Activated naive CD8-positive, alpha-beta T cell (primary cell): Measurements from ENCODE around the gene SMARCAL1.

Experiments used
- H3K27ac Mint-ChIP-seq: one replicate; pipeline ENCODE4 v1.8.0; 2021; ENCODE audit warnings: mixed read lengths
- H3K27me3 Mint-ChIP-seq: one replicate; pipeline ENCODE4 v1.8.0; 2021; ENCODE audit warnings: mixed read lengths
- H3K36me3 Mint-ChIP-seq: one replicate; pipeline ENCODE4 v1.8.0; 2021; ENCODE audit warnings: mixed read lengths
- H3K4me1 Mint-ChIP-seq: one replicate; pipeline ENCODE4 v1.8.0; 2021; ENCODE audit warnings: low read depth, mixed read lengths
- H3K4me3 Mint-ChIP-seq: one replicate; pipeline ENCODE4 v1.8.0; 2021; ENCODE audit warnings: mild to moderate bottlenecking, mixed read lengths
- H3K9me3 Mint-ChIP-seq: one replicate; pipeline ENCODE4 v1.8.0; 2021; ENCODE audit warnings: low read depth, mixed read lengths

SMARCAL1 gene

GRCh38 chr2:216410550-216410949 is 1.7 kb upstream of the SMARCAL1 start:
- no peak overlapping the region for H3K4me3 Mint-ChIP-seq
- no peaks in the 10 kb centered on the region for H3K9me3 Mint-ChIP-seq
- no peaks in the 10 kb centered on the region for H3K27me3 Mint-ChIP-seq
- H3K27ac Mint-ChIP-seq: no peak overlapping the region
- peaks cover 2% of the 10 kb centered on the region for H3K36me3 Mint-ChIP-seq
- H3K4me1 Mint-ChIP-seq: peaks cover 19% of the 10 kb centered on the region

DNA sequence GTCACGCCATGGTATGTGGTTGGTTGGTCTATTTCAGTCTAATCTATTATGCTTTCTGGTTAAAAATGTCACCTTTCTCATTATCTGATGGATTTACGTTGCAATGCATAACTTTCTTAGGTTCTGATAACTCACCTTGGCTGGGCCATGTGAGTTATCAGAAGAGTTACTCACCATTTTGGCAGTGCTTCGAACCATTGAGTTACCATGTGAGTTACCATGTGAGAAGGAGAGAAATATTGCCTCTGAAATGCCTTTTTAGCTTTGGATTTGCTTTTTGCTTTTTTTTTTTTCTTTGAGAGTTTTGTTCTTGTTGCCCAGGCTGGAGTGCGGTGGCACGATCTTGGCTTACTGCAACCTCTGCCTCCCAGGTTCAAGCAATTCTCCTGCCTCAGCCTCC is 1.6 kb downstream of the SMARCAL1 start:
- no peaks in the 10 kb centered on the region for H3K9me3 Mint-ChIP-seq
- peaks cover 28% of the 10 kb centered on the region for H3K4me1 Mint-ChIP-seq
- peak overlapping the region; percentile 96 for H3K4me3 Mint-ChIP-seq
- H3K36me3 Mint-ChIP-seq: peaks cover 11% of the 10 kb centered on the region
- no peak overlapping the region for H3K27ac Mint-ChIP-seq
- H3K27me3 Mint-ChIP-seq: no peaks in the 10 kb centered on the region

DNA sequence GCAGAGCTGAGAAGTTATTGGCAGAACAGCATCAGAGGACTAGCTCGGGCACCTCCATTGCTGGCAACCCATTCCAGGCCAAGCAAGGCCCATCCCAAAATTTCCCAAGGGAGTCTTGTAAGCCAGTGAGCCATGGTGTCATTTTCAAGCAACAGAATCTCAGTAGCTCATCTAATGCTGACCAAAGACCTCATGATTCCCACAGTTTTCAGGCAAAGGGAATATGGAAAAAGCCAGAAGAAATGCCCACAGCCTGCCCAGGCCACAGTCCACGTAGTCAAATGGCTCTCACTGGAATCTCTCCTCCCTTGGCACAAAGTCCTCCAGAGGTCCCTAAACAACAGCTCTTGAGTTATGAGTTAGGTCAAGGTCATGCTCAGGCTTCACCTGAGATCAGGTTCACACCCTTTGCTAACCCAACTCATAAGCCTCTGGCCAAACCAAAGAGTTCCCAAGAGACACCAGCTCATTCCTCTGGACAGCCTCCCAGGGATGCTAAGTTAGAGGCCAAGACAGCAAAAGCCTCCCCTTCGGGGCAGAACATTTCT is 2.6 kb downstream of the SMARCAL1 start:
- Mint-ChIP-seq H3K36me3 (peaks cover 14% of the 10 kb centered on the region), H3K27ac (no peak overlapping the region), H3K27me3 (no peaks in the 10 kb centered on the region), H3K4me3 (no peak overlapping the region), H3K9me3 (no peaks in the 10 kb centered on the region), H3K4me1 (peaks cover 29% of the 10 kb centered on the region)

DNA sequence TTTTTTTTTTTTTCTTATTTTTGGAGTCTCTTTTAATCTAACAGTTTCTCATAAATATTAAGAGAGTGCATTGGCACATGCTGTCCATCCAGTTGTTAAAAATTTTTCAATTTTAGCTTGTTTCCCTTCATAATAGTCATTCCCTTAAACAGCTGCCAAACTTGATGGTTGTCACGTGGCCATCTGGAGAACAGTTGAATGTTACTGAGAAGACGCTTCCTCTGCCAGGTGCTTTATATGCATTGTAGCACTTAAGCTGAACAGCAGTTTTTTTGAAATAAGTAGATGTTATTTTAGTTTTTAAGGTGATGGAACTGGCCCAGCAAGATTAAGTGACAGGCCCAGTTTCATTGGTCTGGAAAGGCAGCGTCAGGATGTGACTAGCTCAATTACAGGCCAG is 3.3 kb downstream of the SMARCAL1 start:
- Mint-ChIP-seq H3K4me3 (no peak overlapping the region), H3K27me3 (no peaks in the 10 kb centered on the region), H3K27ac (no peak overlapping the region), H3K36me3 (peaks cover 18% of the 10 kb centered on the region), H3K4me1 (peaks cover 29% of the 10 kb centered on the region), H3K9me3 (no peaks in the 10 kb centered on the region)

- H3K36me3 Mint-ChIP-seq: peaks cover 20% of the 10 kb centered on the region
Observed at GRCh38 chr2:216416571-216417307, 4.5 kb downstream of the SMARCAL1 start.

GRCh38 chr2:216418981-216419380 is 6.7 kb downstream of the SMARCAL1 start:
- Mint-ChIP-seq H3K27ac (no peak overlapping the region), H3K9me3 (no peaks in the 10 kb centered on the region)

More at GRCh38 chr2:216416571-216417307, 4.5 kb downstream of the SMARCAL1 start:
- H3K4me1 Mint-ChIP-seq: peaks cover 25% of the 10 kb centered on the region
- H3K27ac Mint-ChIP-seq: no peak overlapping the region
- H3K27me3 Mint-ChIP-seq: no peaks in the 10 kb centered on the region
- no peak overlapping the region for H3K4me3 Mint-ChIP-seq
- no peaks in the 10 kb centered on the region for H3K9me3 Mint-ChIP-seq

GRCh38 chr2:216420367-216421101 is 8.2 kb downstream of the SMARCAL1 start:
- H3K36me3 Mint-ChIP-seq: peaks cover 37% of the 10 kb centered on the region
- H3K27me3 Mint-ChIP-seq: no peaks in the 10 kb centered on the region
- H3K4me1 Mint-ChIP-seq: peaks cover 10% of the 10 kb centered on the region
- no peak overlapping the region for H3K27ac Mint-ChIP-seq
- H3K9me3 Mint-ChIP-seq: no peaks in the 10 kb centered on the region
- H3K4me3 Mint-ChIP-seq: no peak overlapping the region

More at GRCh38 chr2:216418981-216419380, 6.7 kb downstream of the SMARCAL1 start:
- H3K4me3 Mint-ChIP-seq: no peak overlapping the region
- H3K4me1 Mint-ChIP-seq: peaks cover 10% of the 10 kb centered on the region
- H3K27me3 Mint-ChIP-seq: no peaks in the 10 kb centered on the region
- H3K36me3 Mint-ChIP-seq: peaks cover 32% of the 10 kb centered on the region

DNA sequence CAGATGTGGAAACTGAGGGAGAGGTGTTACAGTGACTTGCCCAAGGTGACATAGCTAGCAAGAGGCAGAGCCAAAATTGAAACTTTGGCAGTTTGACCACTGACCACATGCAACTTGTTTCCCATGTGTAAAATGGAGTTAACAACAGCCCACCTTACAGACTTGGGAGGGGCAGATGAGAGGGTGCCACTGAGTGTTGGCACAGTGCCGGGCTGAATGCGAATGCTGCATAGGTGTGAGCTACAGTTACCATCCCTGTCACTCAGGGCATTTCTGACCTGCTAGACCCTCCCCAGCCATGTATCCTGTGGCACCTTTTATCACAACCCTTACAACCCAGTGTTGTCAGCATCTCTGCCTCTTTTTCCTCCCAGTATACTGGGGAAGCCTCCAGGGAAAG is 10.8 kb downstream of the SMARCAL1 start:
- Mint-ChIP-seq H3K4me1 (peaks cover 5% of the 10 kb centered on the region), H3K9me3 (no peaks in the 10 kb centered on the region), H3K4me3 (no peak overlapping the region), H3K36me3 (peaks cover 37% of the 10 kb centered on the region), H3K27me3 (no peaks in the 10 kb centered on the region), H3K27ac (no peak overlapping the region)

DNA sequence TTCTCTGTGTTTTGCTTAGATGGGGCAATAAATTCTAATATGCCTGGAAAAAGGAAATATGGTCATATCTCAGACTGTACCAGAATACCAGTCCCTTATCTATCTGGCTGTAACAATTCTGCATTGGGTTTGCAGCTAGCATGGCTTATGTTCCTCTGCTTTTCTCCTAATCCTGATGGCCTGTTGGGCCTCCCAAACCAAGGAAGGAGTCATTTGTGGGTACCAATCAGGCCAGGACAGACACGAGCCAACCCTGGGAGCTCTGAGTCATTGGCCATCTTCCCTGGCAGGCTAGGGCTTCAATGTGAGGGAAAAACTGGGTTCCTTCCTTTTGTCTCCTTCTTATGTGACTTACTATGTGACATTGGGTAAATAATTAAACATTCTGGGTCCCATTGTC is 12.0 kb downstream of the SMARCAL1 start:
- H3K27ac Mint-ChIP-seq: no peak overlapping the region
- peaks cover 37% of the 10 kb centered on the region for H3K36me3 Mint-ChIP-seq
- no peaks in the 10 kb centered on the region for H3K9me3 Mint-ChIP-seq
- H3K27me3 Mint-ChIP-seq: no peaks in the 10 kb centered on the region
- H3K4me1 Mint-ChIP-seq: peaks cover under 1% of the 10 kb centered on the region
- H3K4me3 Mint-ChIP-seq: no peak overlapping the region

DNA sequence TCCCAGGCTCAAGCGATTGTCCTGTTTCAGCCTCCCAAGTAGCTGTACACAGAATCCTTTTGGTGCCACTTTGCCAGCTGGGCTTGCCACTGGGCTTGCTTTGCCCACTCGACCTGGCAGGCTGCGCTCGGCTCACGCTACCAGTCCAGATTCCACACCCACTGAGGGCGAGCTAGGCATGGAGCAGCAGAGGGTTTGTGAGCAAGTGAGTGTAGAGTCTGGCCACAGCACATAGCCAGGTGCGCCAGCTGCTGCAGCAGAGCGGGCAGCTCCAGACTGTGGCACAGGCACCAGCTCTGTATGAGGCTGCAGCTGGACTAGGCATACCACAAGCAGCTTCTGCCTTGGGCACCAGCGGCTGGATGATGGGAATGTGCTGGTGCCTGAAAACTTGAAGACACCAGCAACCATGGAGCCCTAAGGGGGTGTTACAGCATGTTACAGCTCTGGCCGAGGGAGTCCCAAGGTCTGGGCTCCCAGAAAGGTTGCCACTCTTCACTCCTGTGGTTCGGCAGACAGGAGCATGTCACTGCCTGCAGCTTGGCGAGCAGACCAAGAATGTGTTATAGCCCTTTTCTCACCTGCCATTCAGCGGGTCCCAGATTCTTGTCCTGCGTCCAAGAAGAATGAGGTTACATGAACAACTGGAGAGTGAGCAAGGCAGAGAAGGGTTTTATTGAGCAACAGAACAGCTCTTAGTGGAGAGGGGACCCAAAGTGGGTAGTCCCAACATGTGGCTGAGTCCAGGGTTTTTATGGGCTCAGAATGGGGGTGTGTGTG is 12.9 kb downstream of the SMARCAL1 start:
- no peak overlapping the region for H3K4me3 Mint-ChIP-seq
- no peaks in the 10 kb centered on the region for H3K27me3 Mint-ChIP-seq
- H3K9me3 Mint-ChIP-seq: no peaks in the 10 kb centered on the region
- no peak overlapping the region for H3K27ac Mint-ChIP-seq
- peaks cover 38% of the 10 kb centered on the region for H3K36me3 Mint-ChIP-seq
- no peaks in the 10 kb centered on the region for H3K4me1 Mint-ChIP-seq

GRCh38 chr2:216426166-216426777 is 14.0 kb downstream of the SMARCAL1 start:
- H3K27me3 Mint-ChIP-seq: no peaks in the 10 kb centered on the region
- no peaks in the 10 kb centered on the region for H3K9me3 Mint-ChIP-seq
- H3K4me1 Mint-ChIP-seq: no peaks in the 10 kb centered on the region
- H3K4me3 Mint-ChIP-seq: no peak overlapping the region
- peaks cover 37% of the 10 kb centered on the region for H3K36me3 Mint-ChIP-seq
- no peak overlapping the region for H3K27ac Mint-ChIP-seq

GRCh38 chr2:216426938-216427337 is 14.7 kb downstream of the SMARCAL1 start:
- Mint-ChIP-seq H3K4me1 (no peaks in the 10 kb centered on the region), H3K27me3 (no peaks in the 10 kb centered on the region), H3K4me3 (no peak overlapping the region), H3K9me3 (no peaks in the 10 kb centered on the region), H3K36me3 (peaks cover 34% of the 10 kb centered on the region), H3K27ac (no peak overlapping the region)

DNA sequence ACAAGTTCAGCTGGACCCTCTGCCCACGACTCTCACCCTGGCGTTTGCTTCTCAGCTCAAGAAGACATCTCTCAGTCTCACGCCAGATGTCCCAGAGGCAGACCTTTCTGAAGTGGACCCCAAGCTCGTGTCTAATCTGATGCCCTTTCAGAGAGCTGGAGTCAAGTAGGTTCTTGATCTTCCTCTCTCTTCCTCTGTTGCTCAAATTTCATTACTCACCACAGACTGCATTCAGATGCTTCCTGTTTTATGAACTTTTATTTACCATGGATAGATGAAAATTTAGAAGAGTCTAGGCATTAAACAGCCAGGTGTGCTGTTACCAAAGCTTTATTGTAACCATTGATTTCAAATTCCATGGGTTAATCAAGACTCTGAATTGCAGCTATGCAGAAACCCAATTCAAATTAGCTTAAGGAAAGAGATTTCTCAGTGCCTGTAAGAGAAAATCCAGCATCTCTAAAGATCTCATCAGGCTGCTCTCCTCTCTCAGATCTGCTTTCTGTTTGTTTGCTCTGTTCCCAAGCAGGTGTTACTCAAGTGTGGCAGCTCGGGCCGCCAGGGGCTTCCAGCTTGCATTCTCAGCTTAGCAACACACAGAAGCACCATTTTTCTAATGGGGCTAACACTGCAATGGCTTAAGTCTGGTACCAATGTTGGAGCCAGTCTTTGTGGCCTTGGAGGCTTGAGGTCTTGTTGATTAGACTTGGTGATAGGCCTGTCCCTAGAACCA is 16.5 kb downstream of the SMARCAL1 start:
- Mint-ChIP-seq H3K36me3 (peaks cover 30% of the 10 kb centered on the region), H3K4me1 (no peaks in the 10 kb centered on the region), H3K27me3 (no peaks in the 10 kb centered on the region), H3K9me3 (no peaks in the 10 kb centered on the region), H3K27ac (no peak overlapping the region), H3K4me3 (no peak overlapping the region)

GRCh38 chr2:216429428-216429827 is 17.1 kb downstream of the SMARCAL1 start:
- Mint-ChIP-seq H3K4me1 (no peaks in the 10 kb centered on the region), H3K9me3 (no peaks in the 10 kb centered on the region), H3K36me3 (peaks cover 32% of the 10 kb centered on the region), H3K4me3 (no peak overlapping the region), H3K27me3 (no peaks in the 10 kb centered on the region), H3K27ac (no peak overlapping the region)
